HG03045 (cell line): ENCODE measurements around the gene TFAM.
A peak's percentile ranks its signal among the peaks of the same experiment; 100 is the strongest.

ENCODE experiments used
- ATAC-seq: cut with Tn5 transposase; IDR thresholded peaks from one replicate; pipeline ENCODE4 v1.9.1; 2021; ENCODE audit warnings: mild to moderate bottlenecking, moderate library complexity; ENCODE audit not compliant: unreplicated experiment

The TFAM gene

DNA sequence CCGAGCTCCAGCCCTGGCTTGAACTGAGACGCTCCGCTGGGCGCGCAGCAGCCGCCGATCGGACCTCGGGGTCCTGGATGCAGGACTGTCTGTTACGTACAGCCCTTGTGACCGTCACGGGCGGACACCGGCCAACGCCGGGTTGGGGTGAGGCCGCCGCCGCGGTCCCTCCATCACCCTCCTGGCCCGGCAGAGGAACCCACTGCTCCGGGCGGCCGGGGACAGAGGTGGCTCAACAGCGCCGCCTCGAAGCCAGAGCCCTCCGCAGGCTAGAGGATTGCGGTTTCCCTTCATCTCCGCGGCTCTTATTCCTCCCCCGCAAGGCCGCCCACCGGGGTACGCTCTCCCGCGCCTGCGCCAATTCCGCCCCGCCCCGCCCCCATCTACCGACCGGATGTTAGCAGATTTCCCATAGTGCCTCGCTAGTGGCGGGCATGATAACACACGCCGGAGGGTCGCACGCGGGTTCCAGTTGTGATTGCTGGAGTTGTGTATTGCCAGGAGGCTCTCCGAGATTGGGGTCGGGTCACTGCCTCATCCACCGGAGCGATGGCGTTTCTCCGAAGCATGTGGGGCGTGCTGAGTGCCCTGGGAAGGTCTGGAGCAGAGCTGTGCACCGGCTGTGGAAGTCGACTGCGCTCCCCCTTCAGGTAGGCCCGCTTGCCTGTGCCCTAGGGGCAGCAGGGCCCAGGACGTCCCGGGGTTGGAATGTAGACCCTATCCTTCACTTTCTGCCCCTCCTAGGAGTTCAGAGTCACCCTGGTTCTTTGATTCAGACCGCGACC is at the start of gene TFAM:
Gene TFAM, plus strand, starts transcription at position 412 of the 785 bp plus-strand sequence. Its CDS starts 138 bp downstream, at position 550.
- peak; percentile 85 for ATAC-seq

DNA sequence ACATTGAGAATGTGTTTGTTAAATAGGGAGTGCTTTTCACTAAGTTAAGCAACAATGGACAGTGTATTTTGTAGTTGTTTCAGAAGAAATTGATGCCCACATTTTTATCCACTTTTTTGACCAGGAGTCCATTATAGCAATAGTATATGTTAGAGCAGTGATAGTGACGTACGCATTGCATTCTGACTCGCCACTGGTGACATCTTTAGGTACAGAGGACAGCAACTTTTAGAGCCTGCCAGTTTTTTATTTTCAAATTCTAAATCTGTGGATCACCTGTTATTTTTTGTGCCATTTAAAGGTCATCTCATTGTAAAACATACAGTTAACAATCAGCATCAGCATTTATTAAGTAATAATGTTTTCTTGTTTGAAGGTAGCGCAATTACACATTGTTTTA is 49.0 kb upstream of the TFAM start:
- no peak for ATAC-seq

DNA sequence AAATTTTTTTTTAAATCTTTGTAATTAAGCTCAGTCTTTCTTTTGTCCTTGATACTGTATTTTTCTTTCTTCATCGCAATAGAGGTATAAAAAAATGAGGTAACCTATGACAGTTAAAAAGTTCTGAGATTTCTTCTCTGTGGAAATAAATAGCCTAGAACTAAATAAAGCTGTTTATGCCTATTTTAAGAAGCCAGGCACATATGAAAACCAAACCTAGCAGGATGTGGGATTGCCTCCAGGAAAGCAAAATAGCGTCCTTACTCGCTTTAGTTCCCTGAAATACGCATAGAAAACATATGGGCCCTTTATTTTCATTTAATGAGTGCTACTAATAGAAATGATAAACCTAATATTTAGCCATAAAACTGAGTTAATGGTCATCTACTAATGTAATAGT is 43.8 kb upstream of the TFAM start:
- no peak for ATAC-seq

DNA sequence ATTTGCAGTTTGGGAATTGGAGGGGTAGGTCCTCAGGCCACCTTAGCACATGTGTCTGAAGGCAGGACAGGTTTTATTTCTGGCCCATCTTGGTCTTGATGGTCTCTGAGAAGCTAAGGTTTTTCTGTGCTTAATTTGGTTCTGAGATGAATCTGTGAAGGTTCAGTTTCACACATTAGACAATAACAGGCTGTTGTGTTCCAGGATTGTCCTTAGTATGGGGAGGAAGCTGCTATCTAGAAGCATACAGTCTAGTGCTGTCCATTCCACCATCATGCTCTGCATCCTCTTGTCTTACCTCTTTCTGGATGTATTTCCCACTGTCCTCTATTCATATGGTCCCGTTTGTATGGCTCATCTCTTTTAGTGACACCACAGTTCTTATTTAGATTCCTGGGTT is 43.3 kb upstream of the TFAM start:
- no peak for ATAC-seq

DNA sequence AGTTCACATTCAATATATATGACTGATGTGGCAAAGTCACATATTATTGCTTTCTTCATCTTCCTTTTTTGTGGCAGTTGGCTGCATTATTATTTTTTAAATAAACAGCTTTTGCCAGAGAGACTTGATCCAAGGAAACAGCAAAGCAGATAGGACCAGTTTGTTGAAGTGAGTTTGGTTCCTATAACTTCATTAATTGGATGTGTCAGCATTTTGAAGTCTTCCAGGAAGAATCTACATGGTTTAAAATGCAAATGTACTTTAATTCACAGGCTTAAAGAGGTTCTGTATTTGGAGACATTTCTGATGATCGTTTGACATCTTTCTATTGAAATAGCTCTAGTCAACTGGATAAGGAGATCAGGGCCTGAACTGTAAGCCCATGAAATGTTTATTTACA is 37.2 kb upstream of the TFAM start:
- no peak for ATAC-seq

DNA sequence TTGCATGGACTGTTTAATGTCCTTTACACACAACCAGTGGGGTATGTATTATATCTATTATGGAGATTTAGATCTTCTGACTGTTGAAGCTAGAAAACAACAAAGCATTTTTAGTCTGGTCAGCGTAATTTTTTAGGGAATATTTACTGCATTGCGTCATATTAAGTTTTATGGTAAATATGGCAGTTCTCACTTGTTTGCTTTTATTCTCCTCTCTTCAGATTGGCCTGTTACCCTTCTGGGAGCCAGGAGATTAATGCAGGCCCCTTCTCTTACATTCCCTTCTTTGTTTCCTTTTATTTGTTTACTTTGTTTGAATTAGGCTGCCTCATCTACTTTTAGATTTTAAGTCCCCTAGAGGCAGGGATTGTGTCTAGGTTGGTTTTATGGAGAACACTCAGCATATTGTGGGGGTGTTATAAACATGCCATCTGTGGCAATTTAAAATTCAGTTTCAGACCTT is 36.6 kb upstream of the TFAM start:
- ATAC-seq = no peak

DNA sequence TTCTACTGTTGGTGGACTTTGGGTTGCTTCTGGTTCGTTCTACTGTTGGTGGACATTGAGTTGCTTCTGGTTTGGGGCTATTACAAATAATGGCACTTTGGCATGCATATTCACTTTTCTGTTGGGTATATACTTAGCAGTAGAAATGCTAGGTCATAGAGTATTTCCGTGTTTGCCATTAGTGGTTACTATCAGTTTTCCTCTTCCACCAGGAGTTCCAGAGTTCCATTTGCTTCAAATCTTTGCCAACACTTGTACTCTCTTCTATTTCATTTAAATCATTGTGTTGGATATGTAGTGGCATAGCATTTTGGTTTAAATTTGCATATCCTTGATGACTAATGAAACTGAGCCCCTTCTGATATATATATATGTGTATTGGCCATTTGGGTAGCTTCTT is 35.2 kb upstream of the TFAM start:
- no peak for ATAC-seq

DNA sequence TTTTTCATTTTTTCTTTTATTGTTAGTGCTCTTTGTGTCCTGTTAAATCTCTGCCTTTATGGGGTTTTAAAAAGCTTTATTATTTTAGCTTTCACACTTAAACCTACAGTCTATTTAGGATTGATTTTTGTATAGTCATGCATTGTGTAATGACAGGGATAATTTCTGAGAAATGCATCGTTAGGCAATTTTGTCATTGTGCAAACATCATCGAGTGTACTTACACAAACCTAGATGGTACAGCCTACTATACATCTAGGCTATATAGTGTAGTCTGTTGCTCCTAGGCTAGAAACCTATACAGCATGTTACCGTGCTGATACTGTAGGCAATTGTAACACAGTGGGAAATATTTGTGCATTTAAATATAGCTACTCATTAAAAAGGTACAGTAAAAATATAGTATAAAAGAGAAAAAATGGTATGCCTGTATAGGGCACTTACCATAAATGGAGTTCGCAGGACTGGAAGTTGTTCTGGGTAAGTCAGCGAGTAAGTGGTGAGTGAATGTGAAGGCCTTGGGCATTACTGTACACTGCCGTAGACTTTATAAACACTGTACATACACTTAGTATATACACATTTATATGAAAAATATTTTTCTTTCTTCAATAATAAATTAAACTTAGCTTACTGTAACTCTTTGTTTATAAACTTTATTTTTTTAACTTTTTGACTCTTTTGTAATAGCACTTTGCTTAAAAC is 34.4 kb upstream of the TFAM start:
- ATAC-seq = no peak

DNA sequence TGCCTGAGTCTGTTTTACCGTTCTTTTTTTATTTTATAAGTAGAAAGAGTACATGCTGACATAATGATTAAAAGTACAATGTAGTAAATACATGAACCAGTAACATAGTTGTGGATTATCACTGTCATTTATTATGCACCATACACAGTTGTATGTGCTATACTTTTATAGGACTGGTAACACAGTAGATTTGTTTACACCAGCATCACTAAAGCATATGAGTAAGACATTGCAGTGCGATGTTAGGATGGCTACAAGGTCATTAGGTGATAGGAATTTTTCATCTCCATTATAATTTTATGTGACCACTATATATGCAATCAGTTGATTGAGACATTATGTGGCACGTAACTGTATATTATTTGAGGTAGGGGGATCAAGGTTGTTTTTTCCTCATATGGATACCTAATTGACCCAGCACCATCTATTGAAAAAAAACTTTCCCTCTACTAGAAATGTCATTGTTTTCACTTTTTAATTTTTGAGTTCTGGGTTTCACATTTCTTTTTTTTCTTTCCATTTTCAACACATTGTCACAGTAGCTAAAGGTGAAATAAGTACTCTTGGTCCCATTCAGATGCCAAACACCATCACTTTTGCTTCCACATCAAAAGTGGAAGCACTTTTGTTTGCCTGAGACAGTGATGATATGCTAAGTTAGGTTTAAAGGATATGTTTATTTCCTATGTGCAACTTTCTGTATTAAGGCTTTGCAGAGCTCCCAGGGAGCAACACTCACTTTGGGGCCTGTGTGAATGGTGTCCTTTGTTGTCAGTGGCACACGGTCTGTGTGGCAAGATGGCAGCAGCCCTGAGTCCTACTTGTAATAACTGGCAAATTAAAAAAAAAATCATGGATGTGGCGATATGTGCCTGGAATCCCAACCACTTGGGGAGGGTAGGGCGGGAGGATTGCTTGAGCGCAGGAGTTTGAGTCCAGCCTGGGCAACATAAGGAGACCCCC is 33.3 kb upstream of the TFAM start:
- no peak for ATAC-seq

DNA sequence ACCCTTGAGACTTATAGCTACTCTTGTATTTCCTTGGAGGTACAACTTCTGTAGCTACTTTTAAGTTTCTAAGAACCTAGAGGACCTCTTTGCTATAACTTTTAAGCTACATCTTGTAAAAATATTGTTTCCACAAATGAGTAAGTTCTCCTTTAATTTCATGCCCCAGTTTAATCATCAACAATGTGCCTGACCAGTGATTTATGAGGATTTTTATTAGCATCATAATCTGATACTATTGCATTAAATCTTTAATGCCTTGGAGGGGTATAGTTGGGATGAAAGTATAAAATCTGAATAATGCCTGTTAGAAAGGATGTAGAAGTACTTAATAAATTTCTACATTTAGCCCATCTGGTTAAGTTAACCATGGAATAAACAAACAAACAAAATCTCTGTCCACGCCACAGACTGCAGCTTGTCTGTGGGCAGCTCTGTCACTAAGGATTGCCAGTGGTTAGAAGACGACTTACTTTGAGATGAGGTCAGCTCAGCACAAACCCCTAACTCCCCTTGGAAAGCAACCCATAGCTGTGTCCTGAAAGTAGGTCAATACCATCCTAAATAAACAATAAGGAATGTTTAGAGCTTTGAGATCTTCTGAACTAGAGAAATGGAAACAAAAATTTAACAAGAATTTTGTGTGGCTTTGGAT is 32.1 kb upstream of the TFAM start:
- ATAC-seq = no peak

DNA sequence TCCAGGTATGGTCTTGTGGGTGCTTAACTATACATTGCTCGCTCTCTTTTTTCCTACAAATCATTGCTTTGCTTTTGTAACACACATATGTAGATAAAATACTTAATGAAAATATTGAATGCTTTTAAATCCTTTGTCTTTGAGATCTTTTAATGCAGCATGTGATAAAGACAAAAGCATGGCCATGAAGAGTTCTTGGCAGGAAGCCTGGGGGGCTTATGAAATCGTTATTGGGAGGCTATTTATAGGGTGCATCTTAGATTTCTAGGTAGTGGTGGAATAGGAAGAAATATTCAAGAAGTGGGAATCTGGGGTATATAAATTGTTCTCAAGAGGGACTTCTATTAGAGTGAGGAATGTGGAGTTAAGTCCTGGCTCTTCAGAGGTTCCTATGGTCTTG is 28.5 kb upstream of the TFAM start:
- no peak for ATAC-seq

DNA sequence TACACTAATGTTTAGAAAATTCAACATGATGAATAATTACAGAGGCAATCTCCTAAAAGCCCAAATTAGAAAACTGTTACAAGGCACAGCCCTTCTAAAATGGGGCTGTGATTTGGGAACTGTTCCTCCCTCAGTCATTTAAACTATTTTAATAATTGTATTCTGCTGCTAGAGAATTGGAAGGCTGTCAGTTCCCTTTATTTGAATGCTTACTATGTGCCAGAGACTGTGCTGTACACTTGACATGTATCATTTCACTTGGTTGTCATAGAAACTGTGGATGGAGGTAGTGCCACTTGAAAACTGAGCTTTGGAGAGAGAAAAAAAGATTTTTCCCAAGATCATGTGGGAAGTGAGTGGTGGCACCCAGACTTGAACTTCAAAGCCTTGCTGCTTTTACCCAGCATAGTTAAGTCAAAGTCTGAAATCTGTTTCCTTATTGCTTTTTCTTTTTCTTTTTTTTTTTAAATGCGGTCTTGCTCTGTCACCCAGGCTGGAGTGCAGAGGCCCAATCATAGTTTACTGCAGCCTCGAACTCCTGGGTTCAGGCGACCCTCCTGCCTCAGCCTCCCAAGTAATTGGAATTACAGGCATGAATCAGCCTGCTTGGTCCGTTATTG is 26.8 kb upstream of the TFAM start:
- ATAC-seq = no peak

DNA sequence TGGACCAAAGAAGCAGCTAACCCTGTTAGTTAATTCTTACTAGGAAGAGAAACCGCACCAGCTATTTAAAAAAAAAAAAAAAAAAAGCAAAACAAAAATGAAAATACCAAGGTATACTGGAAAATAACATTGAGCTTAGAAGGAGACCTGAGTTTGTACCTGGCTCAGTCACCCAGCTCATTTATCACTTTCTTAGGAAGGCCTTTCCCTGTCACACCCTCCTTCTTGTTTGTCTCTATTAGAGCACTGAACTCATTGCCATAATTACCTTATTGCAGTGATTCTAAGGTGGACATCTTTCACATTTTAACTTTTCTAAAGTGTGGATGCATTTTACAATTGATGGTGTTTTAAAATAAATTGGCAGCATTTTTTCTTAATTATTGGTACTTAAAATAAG is 26.3 kb upstream of the TFAM start:
- no peak for ATAC-seq

DNA sequence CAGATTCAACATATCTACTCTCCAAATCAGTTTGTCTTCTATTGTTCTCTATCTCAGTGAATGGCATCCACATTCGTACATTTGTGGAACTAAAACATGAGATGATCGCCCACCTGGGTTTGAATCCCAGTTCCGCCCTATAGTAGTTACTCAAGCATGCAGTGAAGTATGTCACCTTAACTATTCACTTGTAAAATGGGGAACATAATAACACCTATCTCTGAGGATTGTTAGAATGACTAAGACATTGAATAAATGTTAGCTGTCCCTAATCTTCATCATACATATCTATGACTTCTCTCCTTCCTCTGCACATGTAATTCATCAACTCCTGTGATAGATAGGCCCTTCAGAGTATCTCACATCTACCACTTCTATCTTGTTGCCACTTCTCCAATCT is 25.7 kb upstream of the TFAM start:
- ATAC-seq = no peak

DNA sequence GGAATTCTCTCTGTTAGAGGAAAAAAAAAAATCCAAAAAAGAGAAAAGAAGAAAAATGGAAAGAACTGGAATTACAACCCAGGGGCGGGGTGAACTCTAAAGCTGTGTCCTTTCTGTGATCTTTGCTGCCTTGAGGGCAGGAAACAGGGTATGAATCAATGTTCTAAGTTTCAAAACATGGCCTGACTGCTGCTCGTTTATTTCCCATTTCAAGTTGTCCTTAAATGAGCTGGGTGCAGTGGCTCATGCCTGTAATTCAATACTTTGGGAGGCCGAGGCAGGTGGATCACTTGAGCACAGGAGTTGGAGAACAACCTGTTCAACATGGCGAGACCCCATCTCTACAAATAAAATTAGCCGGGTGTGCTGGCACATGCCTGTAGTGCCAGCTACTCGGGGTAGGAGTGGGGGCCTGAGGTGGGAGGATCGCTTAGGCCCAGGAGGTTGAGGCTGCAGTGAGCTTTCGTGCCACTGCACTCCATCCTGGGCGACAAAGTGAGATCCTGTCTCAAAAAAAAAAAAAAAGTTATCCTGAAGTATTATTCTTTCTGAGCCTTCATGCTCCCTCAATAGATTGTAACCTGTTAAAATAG is 24.7 kb upstream of the TFAM start:
- ATAC-seq = no peak

DNA sequence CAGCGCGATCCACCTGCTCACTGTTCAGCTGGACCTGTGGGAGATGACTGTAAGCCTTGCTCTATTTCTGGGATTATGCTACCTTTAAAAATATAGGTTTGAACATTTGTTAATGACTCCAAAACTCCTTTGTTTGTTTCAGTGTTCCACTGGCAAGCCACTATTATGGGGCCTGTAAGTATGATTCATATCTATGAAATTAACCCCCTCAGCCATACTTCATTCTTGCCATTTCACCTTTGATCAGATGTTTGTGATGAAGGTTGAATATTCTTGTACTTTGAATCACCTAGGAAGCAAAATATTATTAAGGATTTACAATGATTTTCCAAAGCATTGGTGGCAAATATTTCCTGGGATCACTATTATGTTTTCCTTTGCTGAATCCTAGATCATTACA is 23.9 kb upstream of the TFAM start:
- ATAC-seq = no peak

DNA sequence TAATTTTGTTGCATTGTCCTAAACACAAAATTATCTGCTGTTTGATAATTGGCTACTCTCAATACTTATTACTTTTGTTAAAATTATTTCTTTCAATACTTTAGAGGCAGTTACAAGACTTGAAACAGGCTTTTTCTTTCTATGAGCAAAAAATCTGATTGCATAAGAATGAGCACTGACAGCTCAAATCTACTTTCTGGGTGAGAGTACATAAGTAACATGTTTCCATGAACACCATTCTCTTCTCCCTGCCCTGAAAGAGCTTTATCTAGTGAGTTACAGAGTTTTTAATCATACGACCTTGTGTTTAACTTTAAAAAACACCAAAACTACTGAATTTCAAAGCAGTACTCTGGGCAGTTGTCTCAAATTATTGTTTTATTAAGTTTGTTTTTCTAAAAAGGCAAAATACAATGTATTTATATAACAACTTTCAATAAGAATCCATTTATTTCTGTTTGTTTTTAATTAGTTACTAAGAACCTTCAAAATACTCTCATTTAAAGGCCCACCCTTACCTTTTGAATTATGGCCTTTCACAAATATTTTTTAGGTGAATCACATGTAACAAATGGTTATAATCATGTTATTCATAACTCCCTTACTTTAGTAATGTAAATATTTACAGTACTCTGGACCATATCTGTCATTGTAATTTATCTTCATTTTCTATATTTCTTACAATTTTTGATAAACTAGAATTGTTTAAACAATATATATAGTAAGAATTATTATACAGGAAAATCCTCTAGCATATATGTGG is 23.0 kb upstream of the TFAM start:
- no peak for ATAC-seq

DNA sequence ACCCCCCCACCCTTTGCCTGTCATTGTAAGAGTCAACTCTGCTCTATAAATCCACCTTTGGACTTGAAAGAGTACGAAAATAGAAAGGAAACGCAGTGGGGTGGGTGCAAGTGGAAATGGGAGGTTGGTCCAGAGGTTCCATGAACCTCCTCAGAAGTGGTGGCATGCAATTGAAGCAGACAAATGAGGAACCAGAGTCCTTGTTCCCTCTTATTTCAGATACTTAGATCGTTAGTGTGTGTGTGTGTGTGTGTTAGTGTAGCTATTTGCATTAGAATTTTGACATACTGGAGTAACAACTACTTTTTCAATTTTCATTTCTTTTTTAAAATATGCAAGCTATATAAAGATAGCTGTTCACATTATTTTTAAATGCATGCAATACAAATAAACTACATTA is 18.1 kb upstream of the TFAM start:
- no peak for ATAC-seq

DNA sequence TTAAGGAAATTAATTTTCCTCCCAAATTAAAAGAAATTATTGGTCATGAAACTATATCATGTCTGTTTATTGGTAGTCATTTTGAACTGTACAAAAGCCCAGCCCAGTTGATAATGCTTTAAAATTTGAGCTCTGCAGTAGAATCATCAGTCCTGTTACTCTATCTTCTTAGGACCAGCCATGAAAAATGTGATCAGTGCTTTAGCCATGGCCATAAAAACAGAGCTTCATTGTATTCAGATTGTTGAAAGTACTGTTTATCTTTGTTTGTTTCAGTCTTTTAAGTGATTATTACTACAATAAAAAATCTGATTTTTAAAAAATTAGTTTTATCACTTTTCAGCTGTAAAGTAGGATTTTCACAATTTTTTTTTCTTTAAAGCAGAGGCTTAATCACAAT is 13.7 kb upstream of the TFAM start:
- ATAC-seq = no peak
